Heart left ventricle (tissue), 16 donors: ENCODE data around the gene SLC2A10. TPM values are rescaled to one million over a fixed set of nuclear protein-coding genes. Genes with fewer than 3 reads are reported as not detected.

Experiments used
- ATAC-seq, 4 donors: fragments of 200-7000 bp; cut with Tn5 transposase; one replicate each; pipeline ENCODE4 v1.9.1; 2020 to 2022; ENCODE audit warnings: moderate library complexity in 4 of 4, mild to moderate bottlenecking in 3 of 4, moderate number of reproducible peaks in 1 of 4
- DNase-seq, 5 donors: peaks; one replicate each; pipeline ENCODE4 v3.0.0-alpha.2; 2020
- H3K27ac ChIP-seq, 12 donors: fragments of 200-600 bp; sonication (generic) in 4 of 12; one replicate each; pipeline versions ENCODE4 v1.5.0 to v1.8.0; 2016 to 2022; ENCODE audit warnings: mild to moderate bottlenecking in 2 of 12
- H3K27me3 ChIP-seq, 9 donors: fragments of 200-600 bp; sonication (generic) in 2 of 9; one replicate each; pipeline versions ENCODE4 v1.5.1 to v1.8.0; 2016 to 2022; ENCODE audit warnings: mild to moderate bottlenecking in 3 of 9
- H3K36me3 ChIP-seq, 9 donors: fragments of 200-600 bp; sonication (generic) in 2 of 9; one replicate each; pipeline versions ENCODE4 v1.5.0 to v1.8.0; 2018 to 2022; ENCODE audit warnings: mild to moderate bottlenecking in 2 of 9
- H3K4me1 ChIP-seq, 12 donors: fragments of 200-600 bp; sonication (generic) in 4 of 12; one replicate each; pipeline versions ENCODE4 v1.5.0 to v1.8.0; 2016 to 2022; ENCODE audit warnings: mild to moderate bottlenecking in 3 of 12
- H3K4me3 ChIP-seq, 12 donors: fragments of 200-600 bp; sonication (generic) in 4 of 12; one replicate each; pipeline versions ENCODE4 v1.5.0 to v1.8.0; 2017 to 2022; ENCODE audit warnings: mild to moderate bottlenecking in 9 of 12, moderate library complexity in 4 of 12
- H3K9me3 ChIP-seq, 12 donors: fragments of 200-600 bp; sonication (generic) in 4 of 12; one replicate each; pipeline versions ENCODE4 v1.5.0 to v1.8.0; 2016 to 2022; ENCODE audit warnings: mild to moderate bottlenecking in 1 of 12
- POLR2A ChIP-seq, 2 donors: fragments of 450-650 bp; IDR thresholded peaks; one replicate each; pipeline ENCODE4 v1.6.1; 2017; ENCODE audit warnings: antibody characterized with exemption in 2 of 2, mild to moderate bottlenecking in 2 of 2, moderate library complexity in 2 of 2
- WGBS, 4 donors: extraction: QIAGEN DNeasy Blood & Tissue Kit in 2 of 4; methylation state at CpG; one replicate each; pipeline versions ENCODE4 v1.1.5 to v1.1.7; 2013 to 2018; 5-methylcytosine and 5-hydroxymethylcytosine counted together
- intact Hi-C, 10 donors: fragments of 100-400 bp; cut with DNase I; formaldehyde crosslinking; loops; one replicate each; pipeline versions ENCODE4 v1.11.1 to v1.14.2; 2022
- polyA plus RNA-seq, 2 donors: library from polyadenylated mRNA; stranded (reverse); fragments of 200-250 nt; gene quantifications; one replicate each; pipeline ENCODE4 v1.2.3, GENCODE V29; 2013
- total RNA-seq, 9 donors: library from RNA; depleted of rRNA in 2 of 9; stranded (reverse); fragments of >200 nt in 2 of 9; fragmentation: NEBNext Ultra II Directional in 3 of 9; extraction: Animal tissue kit (Norgen Biotek cat#: 25700) in 3 of 9; gene quantifications; one replicate each; pipeline versions ENCODE4 v1.1.0 to v1.2.4, GENCODE V29; 2016 to 2023
- TF ChIP-seq, protein P1 (sequence below), 12 donors: fragments of 200-600 bp; sonication (generic) in 4 of 12; IDR thresholded peaks; one replicate each; pipeline versions ENCODE4 v1.5.0 to v1.8.0; 2018 to 2022; ENCODE audit warnings: antibody characterized with exemption in 12 of 12, mild to moderate bottlenecking in 5 of 12
- donor health status: ischemic (EF 13 %, LVEDD 7.1; RV severe dilation, severe dysfunction).
- donor health status: healthy with polysubstance abuse.
- donor health status: DM: no; HTN: yes; CAD: no.
- donor health status: DM: no; HTN: no; CAD: no.
- donor health status: ischemic (EF 25% LVEDD 6.9; RV normal size, moderate dysfunction).
- donor health status: ischemic (EF 25% LVEDD 5.7; RV mildly dilated, moderate dysfunction).
- donor health status: healthy.
- donor health status: DM: yes; HTN: yes; CAD: no.
- donor health status: ischemic (EF 35%, LVEDD 5.7; RV mildly dilated, moderate dysfunction).
- donor health status: nonischemic (EF 11% LVEDD 7.7; RV severe dilation, severe dysfunction).
- donor health status: DM: yes; HTN: yes; CAD: no.
- donor health status: PGD.
- donor health status: ischemic (EF 29% LVEDD 5.4; RV normal size, mild dysfunction).
- donor health status: nonischemic (EF 23%, LVEDD 6.1; RV moderate dilation, normal function).

SLC2A10 gene
- total and polyA plus RNA-seq, 11 donors: 1.4 to 6.3 (median 2.8) TPM

DNA sequence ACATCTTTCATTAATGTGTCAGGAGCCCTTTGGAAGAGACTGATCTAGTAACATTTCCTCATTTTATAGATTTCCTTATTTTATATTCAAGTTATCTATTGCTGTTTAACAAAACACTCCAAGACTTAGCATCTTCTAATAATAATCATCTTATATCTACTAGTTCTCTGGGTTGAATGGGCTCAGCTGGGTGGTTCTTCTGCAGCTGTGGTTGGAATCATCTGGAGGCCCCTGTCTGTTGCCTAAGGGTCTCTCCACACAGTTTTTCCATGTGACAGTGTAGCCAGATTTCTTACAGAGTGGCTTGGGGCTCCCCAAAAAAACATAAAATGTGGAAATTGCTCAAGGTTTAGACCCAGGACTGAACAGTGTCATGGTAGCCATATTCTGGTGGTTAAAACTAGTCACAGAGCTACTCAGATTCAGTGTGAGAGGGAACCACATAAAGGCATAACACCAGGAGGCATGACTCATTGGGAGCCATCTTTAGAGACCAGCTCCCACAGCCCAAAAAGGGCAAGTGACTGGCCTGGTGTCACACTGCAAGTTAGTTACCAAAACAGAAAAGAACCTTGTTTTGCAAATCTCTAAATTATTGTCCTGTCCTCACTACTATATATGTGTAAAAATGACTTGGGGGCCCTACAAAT lies 11.5 kb downstream of the SLC2A10 start:
- H3K36me3 ChIP-seq: peaks cover 0 to 6% (median 0%) of the 10 kb centered on the region in 9 donors
- no peak overlapping the region for H3K27ac ChIP-seq
- no peaks in the 10 kb centered on the region for H3K27me3 ChIP-seq
- ATAC-seq (no peak), DNase-seq (no peak)
- H3K4me3 ChIP-seq: no peak overlapping the region
- no peaks in the 10 kb centered on the region for H3K4me1 ChIP-seq
- intact Hi-C loops: no loop called here
- H3K9me3 ChIP-seq: peaks cover 0 to 23% (median 2%) of the 10 kb centered on the region in 12 donors
- TF ChIP-seq POLR2A (IDR thresholded peaks at IDR 0.05): no peak
- TF ChIP-seq, protein P1, sequence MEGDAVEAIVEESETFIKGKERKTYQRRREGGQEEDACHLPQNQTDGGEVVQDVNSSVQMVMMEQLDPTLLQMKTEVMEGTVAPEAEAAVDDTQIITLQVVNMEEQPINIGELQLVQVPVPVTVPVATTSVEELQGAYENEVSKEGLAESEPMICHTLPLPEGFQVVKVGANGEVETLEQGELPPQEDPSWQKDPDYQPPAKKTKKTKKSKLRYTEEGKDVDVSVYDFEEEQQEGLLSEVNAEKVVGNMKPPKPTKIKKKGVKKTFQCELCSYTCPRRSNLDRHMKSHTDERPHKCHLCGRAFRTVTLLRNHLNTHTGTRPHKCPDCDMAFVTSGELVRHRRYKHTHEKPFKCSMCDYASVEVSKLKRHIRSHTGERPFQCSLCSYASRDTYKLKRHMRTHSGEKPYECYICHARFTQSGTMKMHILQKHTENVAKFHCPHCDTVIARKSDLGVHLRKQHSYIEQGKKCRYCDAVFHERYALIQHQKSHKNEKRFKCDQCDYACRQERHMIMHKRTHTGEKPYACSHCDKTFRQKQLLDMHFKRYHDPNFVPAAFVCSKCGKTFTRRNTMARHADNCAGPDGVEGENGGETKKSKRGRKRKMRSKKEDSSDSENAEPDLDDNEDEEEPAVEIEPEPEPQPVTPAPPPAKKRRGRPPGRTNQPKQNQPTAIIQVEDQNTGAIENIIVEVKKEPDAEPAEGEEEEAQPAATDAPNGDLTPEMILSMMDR (IDR thresholded peaks at IDR 0.05): no peak

DNA sequence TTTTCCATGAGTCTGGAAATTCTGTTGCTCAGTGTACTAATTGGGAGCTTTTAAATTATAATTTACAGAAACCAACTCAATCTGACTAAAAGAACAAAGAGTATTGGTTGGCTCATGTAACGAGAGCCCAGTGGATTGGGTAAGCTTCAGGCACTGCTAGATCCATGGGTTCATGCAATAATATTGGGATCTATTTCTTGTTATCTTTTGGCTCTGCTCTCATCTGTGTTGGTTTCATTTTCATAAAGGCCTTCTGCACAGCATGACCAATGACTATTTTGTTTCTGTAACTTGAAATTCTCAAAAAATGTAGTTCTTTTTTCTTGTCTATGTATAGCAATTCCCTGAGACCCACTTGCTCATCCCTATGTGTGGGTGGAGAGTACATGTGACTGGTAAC lies 12.0 kb downstream of the SLC2A10 start:
- intact Hi-C loops: no loop called here
- Histone ChIP-seq H3K9me3 (peaks cover 0 to 23% (median 2%) of the 10 kb centered on the region in 12 donors), H3K36me3 (peaks cover 0 to 8% (median 0%) of the 10 kb centered on the region in 9 donors), H3K4me1 (no peaks in the 10 kb centered on the region), H3K27me3 (no peaks in the 10 kb centered on the region), H3K4me3 (no peak overlapping the region), H3K27ac (no peak overlapping the region)
- no peak for DNase-seq
- TF ChIP-seq POLR2A (IDR thresholded peaks at IDR 0.05): no peak
- TF ChIP-seq, protein P1 (IDR thresholded peaks at IDR 0.05): no peak
- no peak for ATAC-seq
- 92 to 100% (median 97%) methylated on average over 1 of the region's 1 CpG for WGBS, 4 donors

DNA sequence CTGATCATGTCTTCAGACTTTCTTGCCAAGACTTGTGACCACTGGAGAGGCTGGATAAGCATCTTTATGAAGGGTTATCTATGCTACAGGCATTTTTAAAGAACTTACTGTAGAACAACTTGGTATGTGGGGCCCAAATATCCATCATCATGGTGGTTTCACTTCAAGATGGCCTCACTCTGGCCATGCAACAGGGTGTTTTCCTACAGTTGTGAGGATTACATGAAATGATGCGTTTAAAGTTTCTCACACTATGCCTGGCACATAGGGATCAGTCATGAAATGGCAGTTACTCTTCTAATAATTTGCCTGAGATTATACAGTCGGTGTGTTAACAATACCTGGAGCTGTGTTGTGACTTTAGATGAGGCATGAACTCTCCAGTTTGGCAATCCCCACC lies 13.0 kb downstream of the SLC2A10 start:
- H3K4me1 ChIP-seq: no peaks in the 10 kb centered on the region
- 96 to 100% (median 98%) methylated on average over 2 of the region's 2 CpGs for WGBS, 4 donors

DNA sequence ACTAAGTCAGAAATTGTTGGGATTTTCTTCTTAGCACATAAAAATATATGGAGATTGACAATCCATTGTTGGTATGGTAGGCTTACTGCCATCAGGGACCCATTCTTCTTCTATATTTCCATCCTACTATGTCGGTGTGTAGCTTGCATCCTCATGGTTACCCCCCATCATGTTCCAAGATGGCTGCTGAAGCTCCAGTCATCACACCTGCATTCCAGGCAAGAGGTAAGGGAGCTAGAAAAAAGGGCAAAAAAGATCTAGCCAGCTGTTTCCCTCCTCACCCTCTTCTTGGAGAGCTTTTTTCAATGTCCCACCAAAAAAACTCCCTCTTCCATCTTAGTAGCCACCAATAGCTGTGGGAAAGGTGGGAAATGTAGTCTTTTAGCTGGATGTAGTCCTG lies 13.6 kb downstream of the SLC2A10 start:
- no peak for ATAC-seq
- Histone ChIP-seq H3K4me1 (no peaks in the 10 kb centered on the region), H3K36me3 (peaks cover 0 to 8% (median 0%) of the 10 kb centered on the region in 9 donors), H3K27me3 (no peaks in the 10 kb centered on the region), H3K4me3 (no peak overlapping the region), H3K9me3 (peaks cover 0 to 23% (median 2%) of the 10 kb centered on the region in 12 donors), H3K27ac (no peak overlapping the region)
- intact Hi-C loops: no loop called here
- 90 to 100% (median 100%) methylated on average over 1 of the region's 1 CpG for WGBS, 4 donors
- TF ChIP-seq POLR2A (IDR thresholded peaks at IDR 0.05): no peak
- TF ChIP-seq, protein P1 (IDR thresholded peaks at IDR 0.05): no peak
- DNase-seq: no peak

More for the DNA sequence above, 13.0 kb downstream of the SLC2A10 start:
- no peak overlapping the region for H3K4me3 ChIP-seq
- peaks cover 0 to 8% (median 0%) of the 10 kb centered on the region in 9 donors for H3K36me3 ChIP-seq
- intact Hi-C loops: no loop called here
- TF ChIP-seq POLR2A (IDR thresholded peaks at IDR 0.05): no peak
- TF ChIP-seq, protein P1 (IDR thresholded peaks at IDR 0.05): no peak
- H3K9me3 ChIP-seq: peaks cover 0 to 23% (median 2%) of the 10 kb centered on the region in 12 donors
- ATAC-seq (no peak), DNase-seq (no peak)
- no peaks in the 10 kb centered on the region for H3K27me3 ChIP-seq
- no peak overlapping the region for H3K27ac ChIP-seq
